Ishikawa (cell line): ENCODE data around the gene RAB3C.

Source experiments
- CEBPB ChIP-seq: IDR thresholded peaks from 2 replicates; pipeline ENCODE4 v1.6.1; 2012
- CREB1 ChIP-seq: IDR thresholded peaks from 2 replicates; pipeline ENCODE4 v1.6.1; 2012; ENCODE audit warnings: low read depth
- EP300 ChIP-seq: IDR thresholded peaks from 2 replicates; pipeline ENCODE4 v1.6.1; 2012; ENCODE audit warnings: borderline replicate concordance
- FOXM1 ChIP-seq: IDR thresholded peaks from 2 replicates; pipeline ENCODE4 v1.6.1; 2012; ENCODE audit warnings: low read depth, borderline replicate concordance
- MAX ChIP-seq: IDR thresholded peaks from 2 replicates; pipeline ENCODE4 v1.6.1; 2012
- NFIC ChIP-seq: IDR thresholded peaks from 2 replicates; pipeline ENCODE4 v1.6.1; 2012
- RAD21 ChIP-seq: IDR thresholded peaks from 2 replicates; pipeline ENCODE4 v1.6.1; 2012; ENCODE audit warnings: low read depth
- TAF1 ChIP-seq: IDR thresholded peaks from 2 replicates; pipeline ENCODE4 v1.6.1; 2012; ENCODE audit warnings: low read depth, mild to moderate bottlenecking
- YY1 ChIP-seq: IDR thresholded peaks from 2 replicates; pipeline ENCODE4 v1.6.1; 2012; ENCODE audit warnings: low read depth
- ZBTB7A ChIP-seq: IDR thresholded peaks from 2 replicates; pipeline ENCODE4 v1.6.1; 2012; ENCODE audit warnings: low read depth
- TF ChIP-seq, protein P1 (sequence below): IDR thresholded peaks from 2 replicates; pipeline ENCODE4 v1.6.1; 2012; ENCODE audit warnings: low read depth, mild to moderate bottlenecking

DNA sequence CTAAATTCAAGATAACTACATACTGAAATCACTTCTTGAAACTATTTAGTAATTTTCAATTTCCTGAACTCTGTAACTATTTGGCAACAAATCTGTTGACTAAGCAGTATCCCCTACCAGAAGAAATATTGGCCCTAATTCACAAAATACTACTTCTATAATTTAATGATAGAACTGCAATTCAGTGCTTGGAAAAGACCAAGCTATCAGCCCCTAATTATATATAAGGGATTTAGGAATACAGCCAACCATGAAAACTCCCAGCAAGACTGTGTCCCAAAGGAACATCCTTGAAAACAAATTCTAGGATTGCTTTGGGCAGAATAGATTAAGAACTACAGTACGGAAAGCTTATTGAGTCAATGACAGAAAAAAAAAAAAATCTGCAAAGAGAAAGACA is 169.2 kb downstream of the RAB3C start:
- no peak for TF ChIP-seq EP300
- no peak for TF ChIP-seq CEBPB
- no peak for TF ChIP-seq YY1
- no peak for TF ChIP-seq CREB1
- TF ChIP-seq RAD21, result no peak
- TF ChIP-seq TAF1, result no peak
- no peak for TF ChIP-seq MAX
- TF ChIP-seq NFIC, result no peak
- TF ChIP-seq, protein P1, sequence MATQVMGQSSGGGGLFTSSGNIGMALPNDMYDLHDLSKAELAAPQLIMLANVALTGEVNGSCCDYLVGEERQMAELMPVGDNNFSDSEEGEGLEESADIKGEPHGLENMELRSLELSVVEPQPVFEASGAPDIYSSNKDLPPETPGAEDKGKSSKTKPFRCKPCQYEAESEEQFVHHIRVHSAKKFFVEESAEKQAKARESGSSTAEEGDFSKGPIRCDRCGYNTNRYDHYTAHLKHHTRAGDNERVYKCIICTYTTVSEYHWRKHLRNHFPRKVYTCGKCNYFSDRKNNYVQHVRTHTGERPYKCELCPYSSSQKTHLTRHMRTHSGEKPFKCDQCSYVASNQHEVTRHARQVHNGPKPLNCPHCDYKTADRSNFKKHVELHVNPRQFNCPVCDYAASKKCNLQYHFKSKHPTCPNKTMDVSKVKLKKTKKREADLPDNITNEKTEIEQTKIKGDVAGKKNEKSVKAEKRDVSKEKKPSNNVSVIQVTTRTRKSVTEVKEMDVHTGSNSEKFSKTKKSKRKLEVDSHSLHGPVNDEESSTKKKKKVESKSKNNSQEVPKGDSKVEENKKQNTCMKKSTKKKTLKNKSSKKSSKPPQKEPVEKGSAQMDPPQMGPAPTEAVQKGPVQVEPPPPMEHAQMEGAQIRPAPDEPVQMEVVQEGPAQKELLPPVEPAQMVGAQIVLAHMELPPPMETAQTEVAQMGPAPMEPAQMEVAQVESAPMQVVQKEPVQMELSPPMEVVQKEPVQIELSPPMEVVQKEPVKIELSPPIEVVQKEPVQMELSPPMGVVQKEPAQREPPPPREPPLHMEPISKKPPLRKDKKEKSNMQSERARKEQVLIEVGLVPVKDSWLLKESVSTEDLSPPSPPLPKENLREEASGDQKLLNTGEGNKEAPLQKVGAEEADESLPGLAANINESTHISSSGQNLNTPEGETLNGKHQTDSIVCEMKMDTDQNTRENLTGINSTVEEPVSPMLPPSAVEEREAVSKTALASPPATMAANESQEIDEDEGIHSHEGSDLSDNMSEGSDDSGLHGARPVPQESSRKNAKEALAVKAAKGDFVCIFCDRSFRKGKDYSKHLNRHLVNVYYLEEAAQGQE, result no peak
- TF ChIP-seq ZBTB7A, result no peak
- TF ChIP-seq FOXM1, result no peak
